Activated B cell treated with CpG ODN at 0.5 μM for 24 hours (primary cell): ENCODE results near the gene GAST. TPM values are rescaled to one million over a fixed set of nuclear protein-coding genes. Genes with fewer than 3 reads are reported as not detected.

Experiments used
- ATAC-seq: fragments of 200-7000 bp; cut with Tn5 transposase; one replicate; pipeline ENCODE4 v1.10.0; 2021; ENCODE audit warnings: low read depth, mild to moderate bottlenecking, moderate library complexity
- CTCF ChIA-PET: fragments of 350-600 bp; sonication (Branson Sonifier 250); formaldehyde crosslinking; loops from one replicate; lab custom pipeline; 2021; ENCODE audit warnings: antibody characterized with exemption; lab: Charles Lee
- POLR2A ChIA-PET: fragments of 350-600 bp; sonication (Branson Sonifier 250); formaldehyde crosslinking; loops from one replicate; lab custom pipeline; 2021; ENCODE audit warnings: antibody characterized with exemption; lab: Charles Lee
- DNase-seq: peaks from one replicate; pipeline ENCODE4 v3.0.0; 2022
- H3K27ac Mint-ChIP-seq: one replicate; pipeline ENCODE4 v1.8.0; 2020; ENCODE audit warnings: mixed read lengths
- H3K27me3 Mint-ChIP-seq: one replicate; pipeline ENCODE4 v1.8.0; 2021; ENCODE audit warnings: mixed read lengths
- H3K36me3 Mint-ChIP-seq: one replicate; pipeline ENCODE4 v1.8.0; 2021; ENCODE audit warnings: low read depth, mixed read lengths
- H3K4me1 Mint-ChIP-seq: one replicate; pipeline ENCODE4 v1.8.0; 2021; ENCODE audit warnings: mixed read lengths
- H3K4me3 Mint-ChIP-seq: one replicate; pipeline ENCODE4 v1.8.0; 2020; ENCODE audit warnings: mild to moderate bottlenecking, mixed read lengths
- H3K9me3 Mint-ChIP-seq: one replicate; pipeline ENCODE4 v1.8.0; 2020; ENCODE audit warnings: mixed read lengths
- CTCF ChIP-seq: fragments of 200-600 bp; IDR thresholded peaks from one replicate; pipeline ENCODE4 v1.8.0; 2022; ENCODE audit warnings: antibody characterized with exemption, mild to moderate bottlenecking
- intact Hi-C: fragments of 100-400 bp; cut with micrococcal nuclease; formaldehyde crosslinking; loops from one replicate; pipeline ENCODE4 v1.15.1; 2024
- total RNA-seq: library from RNA; stranded (reverse); gene quantifications from 2 replicates; pipeline ENCODE4 v1.2.3, GENCODE V29; 2022

The GAST gene
- total RNA-seq = not detected in 2 replicates

GRCh38 chr17:41711669-41712400 is at the start of gene GAST:
GAST (plus strand) TSS chr17:41712331; CDS start chr17:41715437, 3,106 bp downstream.
- no peak for ATAC-seq
- Mint-ChIP-seq H3K9me3 (no peaks in the 10 kb centered on the region), H3K4me1 (no peaks in the 10 kb centered on the region), H3K4me3 (no peak within 1 kb of the TSS), H3K36me3 (no peaks in the 10 kb centered on the region), H3K27me3 (peaks cover 5% of the 10 kb centered on the region), H3K27ac (no peak within 1 kb of the TSS)
- intact Hi-C loops = no loop called here
- ChIA-PET CTCF (no interaction called here), POLR2A (no interaction called here)
- DNase-seq = no peak
- no peak for TF ChIP-seq CTCF

- Mint-ChIP-seq H3K4me3 (peak overlapping the region; percentile 6), H3K27ac (no peak overlapping the region), H3K36me3 (no peaks in the 10 kb centered on the region), H3K9me3 (no peaks in the 10 kb centered on the region), H3K4me1 (peaks cover 31% of the 10 kb centered on the region), H3K27me3 (no peaks in the 10 kb centered on the region)
- ATAC-seq (no peak), DNase-seq (no peak)
- intact Hi-C loops = loop anchor here (2.0 kb wide), 1 partner anchor 177 kb away; no protein-coding TSS in a partner anchor
- TF ChIP-seq CTCF = no peak
- ChIA-PET CTCF (interaction anchor here (0.7 to 5.4 kb wide), 20 partner anchors 10 to 1130 kb away, joined by 3 to 150 read pairs (median 4); partner anchors contain the start of gene EIF1), POLR2A (interaction anchor here (0.7 to 2.4 kb wide), 3 partner anchors 15 to 1131 kb away, joined by 3 to 34 read pairs (median 4); partner anchors contain the start of gene EIF1)
These were observed 48.5 kb upstream of the GAST start for GRCh38 chr17:41663451-41664171.

GRCh38 chr17:41664172-41664457 is 48.0 kb upstream of the GAST start:
- Mint-ChIP-seq H3K4me3 (no peak overlapping the region), H3K4me1 (peaks cover 31% of the 10 kb centered on the region), H3K9me3 (no peaks in the 10 kb centered on the region), H3K27ac (no peak overlapping the region), H3K27me3 (no peaks in the 10 kb centered on the region), H3K36me3 (no peaks in the 10 kb centered on the region)
- no peak for DNase-seq
- CTCF ChIA-PET = interaction anchor here (1.0 to 5.4 kb wide), 8 partner anchors 9 to 1131 kb away, joined by 3 to 150 read pairs (median 22); partner anchors contain the start of gene EIF1
- intact Hi-C loops = no loop called here
- POLR2A ChIA-PET = interaction anchor here (0.7 to 2.4 kb wide), 3 partner anchors 14 to 1131 kb away, joined by 3 to 34 read pairs (median 4); partner anchors contain the start of gene EIF1
- no peak for TF ChIP-seq CTCF
- no peak for ATAC-seq

GRCh38 chr17:41664587-41665565 is 47.3 kb upstream of the GAST start:
- intact Hi-C loops = loop anchor here (5.0 kb wide), 3 partner anchors 848 to 1448 kb away; partner anchors contain the start of genes TOP2A and WIPF2
- peak overlapping the region; percentile 92 for H3K4me3 Mint-ChIP-seq
- no peak for DNase-seq
- CTCF ChIA-PET = interaction anchor here (0.6 to 5.4 kb wide), 23 partner anchors 8 to 1132 kb away, joined by 3 to 150 read pairs (median 10); partner anchors contain the start of gene EIF1
- no peaks in the 10 kb centered on the region for H3K36me3 Mint-ChIP-seq
- no peaks in the 10 kb centered on the region for H3K27me3 Mint-ChIP-seq
- H3K27ac Mint-ChIP-seq = peak overlapping the region; percentile 99
- POLR2A ChIA-PET = interaction anchor here (0.5 to 6.4 kb wide), 20 partner anchors 11 to 1341 kb away, joined by 3 to 272 read pairs (median 4); partner anchors contain the start of genes EIF1 and SMARCE1
- no peak for TF ChIP-seq CTCF
- ATAC-seq = no peak
- no peaks in the 10 kb centered on the region for H3K9me3 Mint-ChIP-seq
- H3K4me1 Mint-ChIP-seq = peaks cover 35% of the 10 kb centered on the region
